Muscle layer of colon (tissue), 2 donors: ENCODE data around the gene IL13.

Source experiments
- H3K27ac ChIP-seq: one replicate; pipeline ENCODE4 v1.7.0; 2013; ENCODE audit warnings: low read depth, mild to moderate bottlenecking, low read length, moderate library complexity
- H3K27me3 ChIP-seq, 2 donors: one replicate each; pipeline ENCODE4 v1.7.0; 2013; ENCODE audit warnings: low read length in 2 of 2, mild to moderate bottlenecking in 2 of 2; ENCODE audit not compliant: insufficient read depth in 2 of 2, control insufficient read depth in 1 of 2
- H3K36me3 ChIP-seq: one replicate; pipeline ENCODE4 v1.7.0; 2013; ENCODE audit warnings: mild to moderate bottlenecking, low read length; ENCODE audit not compliant: insufficient read depth
- H3K4me1 ChIP-seq: one replicate; pipeline ENCODE4 v1.7.0; 2013; ENCODE audit warnings: mild to moderate bottlenecking, low read length; ENCODE audit not compliant: insufficient read depth
- H3K4me3 ChIP-seq, 2 donors: one replicate each; pipeline ENCODE4 v1.7.0; 2013; ENCODE audit warnings: low read length in 2 of 2, low read depth in 1 of 2, mild to moderate bottlenecking in 1 of 2, moderate library complexity in 1 of 2
- H3K9ac ChIP-seq: one replicate; pipeline ENCODE4 v1.7.0; 2013; ENCODE audit warnings: low read length
- H3K9me3 ChIP-seq: one replicate; pipeline ENCODE4 v1.7.0; 2013; ENCODE audit warnings: mild to moderate bottlenecking, low read length
- donor health status: abdominal sarcoma.
- donor health status: Adenocarcinoma of cecum.

IL13 gene

DNA sequence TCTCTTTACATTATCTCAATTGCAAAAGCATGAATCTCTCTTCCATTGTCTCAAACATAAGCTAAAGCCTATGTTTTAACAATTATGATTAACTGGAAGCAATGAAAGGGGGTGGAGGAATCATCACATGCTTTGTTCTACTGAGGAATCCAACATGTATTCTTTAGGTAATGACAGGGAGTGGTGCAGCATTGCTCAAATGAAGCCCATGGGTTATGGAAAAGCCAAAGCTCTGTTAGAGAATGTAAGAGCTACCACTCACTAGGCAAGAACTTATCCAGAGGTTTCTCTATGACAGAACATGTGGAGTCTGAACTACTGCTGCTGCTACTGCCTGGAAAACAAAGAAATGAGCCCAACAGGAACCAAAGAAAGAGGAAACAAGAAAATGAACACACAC is 50.7 kb downstream of the IL13 start:
- H3K36me3 ChIP-seq = no peaks in the 10 kb centered on the region

More for the DNA sequence above, 50.7 kb downstream of the IL13 start:
- Histone ChIP-seq H3K9ac (no peak overlapping the region), H3K27ac (no peak overlapping the region), H3K4me3 (no peak overlapping the region), H3K27me3 (no peaks in the 10 kb centered on the region), H3K9me3 (no peaks in the 10 kb centered on the region), H3K4me1 (no peaks in the 10 kb centered on the region)
